ENCODE results near the gene CCDC157.

DNA sequence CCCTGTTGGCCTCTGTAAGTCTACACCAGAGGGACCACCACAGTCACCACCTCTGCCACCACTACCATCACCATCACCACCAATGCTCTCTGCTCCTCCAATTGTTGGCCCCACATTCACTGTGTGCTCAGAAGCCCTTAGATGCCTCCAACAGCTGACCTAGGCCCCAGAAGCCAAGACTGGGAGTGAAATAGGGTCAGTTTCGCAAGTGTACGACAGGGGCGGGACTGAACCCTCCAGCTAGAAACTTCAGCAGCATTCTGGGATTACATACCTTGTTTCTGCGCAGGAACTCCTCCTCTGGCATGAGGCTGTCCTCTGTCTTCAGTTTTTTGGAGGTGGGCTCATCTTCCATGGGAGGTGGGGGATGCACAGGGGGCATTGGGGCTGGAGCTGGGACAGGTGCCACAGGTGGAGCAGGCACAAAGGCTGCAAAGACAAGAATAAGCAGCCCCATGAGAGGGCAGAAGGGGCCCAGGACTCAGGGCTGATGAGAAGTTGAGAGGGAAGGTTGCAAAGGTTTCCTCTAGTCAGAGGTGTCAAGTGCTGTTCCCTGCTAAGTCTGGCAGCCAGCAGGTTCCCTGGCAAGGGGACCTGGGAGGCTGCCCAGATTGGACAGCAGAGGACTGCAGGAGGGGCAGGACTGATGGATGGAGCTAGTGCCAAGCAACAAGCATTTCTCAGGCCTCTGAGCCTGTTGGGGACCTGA lies 19.9 kb upstream of the CCDC157 start:
- TF ChIP-seq, protein P1, sequence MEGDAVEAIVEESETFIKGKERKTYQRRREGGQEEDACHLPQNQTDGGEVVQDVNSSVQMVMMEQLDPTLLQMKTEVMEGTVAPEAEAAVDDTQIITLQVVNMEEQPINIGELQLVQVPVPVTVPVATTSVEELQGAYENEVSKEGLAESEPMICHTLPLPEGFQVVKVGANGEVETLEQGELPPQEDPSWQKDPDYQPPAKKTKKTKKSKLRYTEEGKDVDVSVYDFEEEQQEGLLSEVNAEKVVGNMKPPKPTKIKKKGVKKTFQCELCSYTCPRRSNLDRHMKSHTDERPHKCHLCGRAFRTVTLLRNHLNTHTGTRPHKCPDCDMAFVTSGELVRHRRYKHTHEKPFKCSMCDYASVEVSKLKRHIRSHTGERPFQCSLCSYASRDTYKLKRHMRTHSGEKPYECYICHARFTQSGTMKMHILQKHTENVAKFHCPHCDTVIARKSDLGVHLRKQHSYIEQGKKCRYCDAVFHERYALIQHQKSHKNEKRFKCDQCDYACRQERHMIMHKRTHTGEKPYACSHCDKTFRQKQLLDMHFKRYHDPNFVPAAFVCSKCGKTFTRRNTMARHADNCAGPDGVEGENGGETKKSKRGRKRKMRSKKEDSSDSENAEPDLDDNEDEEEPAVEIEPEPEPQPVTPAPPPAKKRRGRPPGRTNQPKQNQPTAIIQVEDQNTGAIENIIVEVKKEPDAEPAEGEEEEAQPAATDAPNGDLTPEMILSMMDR (IDR thresholded peaks at IDR 0.05) = no peak
- TF ChIP-seq POLR2A (IDR thresholded peaks at IDR 0.05) = no peak

Measured in right lobe of liver (tissue), 4 donors.